ENCODE data around the gene WDR5. TPM values are rescaled to one million over a fixed set of nuclear protein-coding genes. Genes with fewer than 3 reads are reported as not detected.

WDR5 gene
- total RNA-seq, 1 donor: 19.9 TPM

GRCh38 chr9:134192311-134192950 is 56.5 kb downstream of the WDR5 start:
- H3K4me3 ChIP-seq (ENCODE audit: low read depth, low read length): no peak overlapping the region
- DNase-seq (ENCODE audit: low read depth): no peak
- TF ChIP-seq CTCF (IDR thresholded peaks at IDR 0.05; ENCODE audit: insufficient read depth, low read length): no peak

- TF ChIP-seq CTCF (IDR thresholded peaks at IDR 0.05; ENCODE audit: insufficient read depth, low read length): no peak
- no peak overlapping the region for H3K4me3 ChIP-seq (ENCODE audit: low read depth, low read length)
- DNase-seq (ENCODE audit: low read depth): no peak
Measured at GRCh38 chr9:134192951-134193731, 57.3 kb downstream of the WDR5 start.

GRCh38 chr9:134193912-134194535 is 58.1 kb downstream of the WDR5 start:
- no peak overlapping the region for H3K4me3 ChIP-seq (ENCODE audit: low read depth, low read length)
- no peak for DNase-seq (ENCODE audit: low read depth)
- no peak for TF ChIP-seq CTCF (IDR thresholded peaks at IDR 0.05; ENCODE audit: insufficient read depth, low read length)

- DNase-seq (ENCODE audit: low read depth): no peak
- no peak overlapping the region for H3K4me3 ChIP-seq (ENCODE audit: low read depth, low read length)
- no peak for TF ChIP-seq CTCF (IDR thresholded peaks at IDR 0.05; ENCODE audit: insufficient read depth, low read length)
Measured at GRCh38 chr9:134195558-134195957, 59.7 kb downstream of the WDR5 start.

- no peak for TF ChIP-seq CTCF (IDR thresholded peaks at IDR 0.05; ENCODE audit: insufficient read depth, low read length)
- no peak overlapping the region for H3K4me3 ChIP-seq (ENCODE audit: low read depth, low read length)
- DNase-seq (ENCODE audit: low read depth): no peak
Measured at GRCh38 chr9:134196911-134197310, 61.0 kb downstream of the WDR5 start.

- TF ChIP-seq CTCF (IDR thresholded peaks at IDR 0.05; ENCODE audit: insufficient read depth, low read length): no peak
- no peak overlapping the region for H3K4me3 ChIP-seq (ENCODE audit: low read depth, low read length)
- no peak for DNase-seq (ENCODE audit: low read depth)
Measured at GRCh38 chr9:134198791-134199190, 62.9 kb downstream of the WDR5 start.

Data from fibroblast of the aortic adventitia (primary cell).